ENCODE data around the gene ARAF. TPM values are rescaled to one million over a fixed set of nuclear protein-coding genes. Genes with fewer than 3 reads are reported as not detected.

ARAF gene
- total and polyA plus RNA-seq, 2 of the 13 experiments (the other 11 are each of a cell fraction or from before 2014, with no cell fraction given), result 18.0 to 33.1 TPM

DNA sequence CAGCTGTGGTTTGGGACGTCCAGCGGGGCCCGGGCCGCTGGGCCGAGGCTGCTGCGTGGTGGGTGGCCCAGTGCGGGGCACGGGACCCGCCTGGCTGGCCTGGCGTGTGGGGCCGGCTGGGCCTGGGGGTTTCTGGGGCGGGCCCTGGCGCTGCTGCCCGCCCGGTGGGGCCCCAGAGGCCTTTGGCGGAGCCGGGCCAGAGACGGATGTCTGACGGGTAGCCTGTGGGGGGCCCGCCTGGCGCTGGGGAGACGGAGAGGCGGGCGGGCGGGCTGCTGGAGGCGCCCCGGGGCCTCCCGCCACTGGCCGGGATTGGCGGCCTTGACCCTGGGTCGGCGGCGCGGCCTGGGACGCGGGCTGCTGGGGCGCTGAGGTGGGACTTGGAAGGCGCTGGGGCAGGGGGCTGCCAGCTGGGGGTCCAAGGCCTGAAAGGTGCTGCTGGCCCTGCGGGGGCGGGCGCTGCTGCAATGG is 13.1 kb downstream of the ARAF start:
- Histone ChIP-seq H4K20me1 (ENCODE audit: insufficient read depth, low read length) (no peaks in the 10 kb centered on the region), H3K27me3 (ENCODE audit: control insufficient read depth in 1 of 2, insufficient read depth in 2 of 2, low read length in 2 of 2) (no peaks in the 10 kb centered on the region; a peak in 2 of 5 replicates), H2AFZ (ENCODE audit: low read length) (no peak overlapping the region), H3K9me3 (ENCODE audit: low read length) (no peaks in the 10 kb centered on the region), H3K27ac (ENCODE audit: extremely low read length, insufficient read depth, low read length) (no peak overlapping the region), H3K79me2 (ENCODE audit: insufficient read depth, low read length) (no peaks in the 10 kb centered on the region), H3K4me1 (ENCODE audit: insufficient read depth, low read length) (peaks cover 13% of the 10 kb centered on the region), H3K9ac (ENCODE audit: insufficient read depth, low read depth, low read length) (no peak overlapping the region), H3K4me2 (ENCODE audit: low read depth, low read length) (no peak overlapping the region), H3K36me3 (replicated peaks in 1 of 2; ENCODE audit: control insufficient read depth in 1 of 2, insufficient read depth in 2 of 2, low read length in 2 of 2) (0 out of 5 replicates have a peak, but pooled peaks cover 0 to 7% of the 10 kb centered on the region in 2 experiments), H3K4me3 (replicated peaks in 1 of 3; ENCODE audit: insufficient read depth in 1 of 3, low read depth in 2 of 3, low read length in 3 of 3) (no peak overlapping the region)
- in situ Hi-C loops (cut with HindIII; ENCODE audit: extremely low pct_ligation_motif_present, low pct_unique_long_range_greater_than_20kb), result no loop called here
- TF ChIP-seq SAP130 (CRISPR knock-in tag; IDR thresholded peaks at IDR 0.05; ENCODE audit: low read depth) (no peak), FOXP1 (IDR thresholded peaks at IDR 0.05) (no peak), FOXP1 (CRISPR knock-in tag; IDR thresholded peaks at IDR 0.05) (no peak), NAIF1 (CRISPR knock-in tag; IDR thresholded peaks at IDR 0.05; ENCODE audit: borderline replicate concordance) (no peak), RCOR2 (CRISPR knock-in tag; IDR thresholded peaks at IDR 0.05) (no peak)
- TF ChIP-seq, protein P1, sequence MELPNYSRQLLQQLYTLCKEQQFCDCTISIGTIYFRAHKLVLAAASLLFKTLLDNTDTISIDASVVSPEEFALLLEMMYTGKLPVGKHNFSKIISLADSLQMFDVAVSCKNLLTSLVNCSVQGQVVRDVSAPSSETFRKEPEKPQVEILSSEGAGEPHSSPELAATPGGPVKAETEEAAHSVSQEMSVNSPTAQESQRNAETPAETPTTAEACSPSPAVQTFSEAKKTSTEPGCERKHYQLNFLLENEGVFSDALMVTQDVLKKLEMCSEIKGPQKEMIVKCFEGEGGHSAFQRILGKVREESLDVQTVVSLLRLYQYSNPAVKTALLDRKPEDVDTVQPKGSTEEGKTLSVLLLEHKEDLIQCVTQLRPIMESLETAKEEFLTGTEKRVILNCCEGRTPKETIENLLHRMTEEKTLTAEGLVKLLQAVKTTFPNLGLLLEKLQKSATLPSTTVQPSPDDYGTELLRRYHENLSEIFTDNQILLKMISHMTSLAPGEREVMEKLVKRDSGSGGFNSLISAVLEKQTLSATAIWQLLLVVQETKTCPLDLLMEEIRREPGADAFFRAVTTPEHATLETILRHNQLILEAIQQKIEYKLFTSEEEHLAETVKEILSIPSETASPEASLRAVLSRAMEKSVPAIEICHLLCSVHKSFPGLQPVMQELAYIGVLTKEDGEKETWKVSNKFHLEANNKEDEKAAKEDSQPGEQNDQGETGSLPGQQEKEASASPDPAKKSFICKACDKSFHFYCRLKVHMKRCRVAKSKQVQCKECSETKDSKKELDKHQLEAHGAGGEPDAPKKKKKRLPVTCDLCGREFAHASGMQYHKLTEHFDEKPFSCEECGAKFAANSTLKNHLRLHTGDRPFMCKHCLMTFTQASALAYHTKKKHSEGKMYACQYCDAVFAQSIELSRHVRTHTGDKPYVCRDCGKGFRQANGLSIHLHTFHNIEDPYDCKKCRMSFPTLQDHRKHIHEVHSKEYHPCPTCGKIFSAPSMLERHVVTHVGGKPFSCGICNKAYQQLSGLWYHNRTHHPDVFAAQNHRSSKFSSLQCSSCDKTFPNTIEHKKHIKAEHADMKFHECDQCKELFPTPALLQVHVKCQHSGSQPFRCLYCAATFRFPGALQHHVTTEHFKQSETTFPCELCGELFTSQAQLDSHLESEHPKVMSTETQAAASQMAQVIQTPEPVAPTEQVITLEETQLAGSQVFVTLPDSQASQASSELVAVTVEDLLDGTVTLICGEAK (IDR thresholded peaks at IDR 0.05), result no peak
- TF ChIP-seq, protein P1 (CRISPR knock-in tag; IDR thresholded peaks at IDR 0.05), result no peak
- intact Hi-C loops (cut with micrococcal nuclease; ENCODE audit: unreplicated experiment), result no loop called here
- CTCF ChIA-PET (ENCODE audit: low intra/inter-chr PET ratio, low total read pairs), result no interaction called here
- FAIRE-seq, result no peak
- WGBS (ENCODE audit: low lambda C conversion rate), result 100% methylated on average over 1 of the region's 41 CpGs
- POLR2A ChIA-PET, result no interaction called here
- peak; percentile 20 for ATAC-seq
- no TSS peak for BruUV-seq (replicated peaks)
- no peak for DNase-seq (ENCODE audit: low spot score)
